HepG2 (cell line): ENCODE data around the gene LSM3. TPM values are rescaled to one million over a fixed set of nuclear protein-coding genes. Genes with fewer than 3 reads are reported as not detected.

Experiments used
- AKNA ChIP-seq: sonication (generic); formaldehyde crosslinking; IDR thresholded peaks from 2 replicates; pipeline ENCODE4 v1.4.0; 2020; ENCODE audit warnings: missing genetic modification reagents, borderline replicate concordance
- ATF7 ChIP-seq, 2 experiments: fragments of 450-650 bp in 1 of 2; sonication (generic) in 1 of 2; formaldehyde crosslinking in 1 of 2; IDR thresholded peaks; 2 replicates each; pipeline versions ENCODE4 v1.4.0 to v1.6.1; 2016 to 2020; ENCODE audit warnings: antibody characterized with exemption in 1 of 2, mild to moderate bottlenecking in 1 of 2, missing genetic modification reagents in 1 of 2
- BCL3 ChIP-seq: sonication (generic); formaldehyde crosslinking; IDR thresholded peaks from 2 replicates; pipeline ENCODE4 v1.5.1; 2020; ENCODE audit warnings: mild to moderate bottlenecking, missing genetic modification reagents, moderate library complexity
- CEBPG ChIP-seq: IDR thresholded peaks from 2 replicates; pipeline ENCODE4 v1.6.1; 2016
- DMTF1 ChIP-seq: sonication (generic); formaldehyde crosslinking; IDR thresholded peaks from 2 replicates; pipeline ENCODE4 v1.4.0; 2020; ENCODE audit warnings: mild to moderate bottlenecking, missing genetic modification reagents
- MTF2 ChIP-seq: sonication (generic); formaldehyde crosslinking; IDR thresholded peaks from 2 replicates; pipeline ENCODE4 v1.5.0; 2020; ENCODE audit warnings: missing genetic modification reagents, borderline replicate concordance
- TSC22D2 ChIP-seq: sonication (generic); formaldehyde crosslinking; IDR thresholded peaks from 2 replicates; pipeline ENCODE4 v1.5.1; 2020; ENCODE audit warnings: missing genetic modification reagents, mild to moderate bottlenecking, borderline replicate concordance
- ZHX1 ChIP-seq: sonication (generic); formaldehyde crosslinking; IDR thresholded peaks from 2 replicates; pipeline ENCODE4 v1.8.1; 2022; ENCODE audit warnings: low read depth, mild to moderate bottlenecking, missing genetic modification reagents
- ZIK1 ChIP-seq: sonication (generic); formaldehyde crosslinking; IDR thresholded peaks from 2 replicates; pipeline ENCODE4 v1.5.0; 2020; ENCODE audit warnings: mild to moderate bottlenecking, low read depth, missing genetic modification reagents, borderline replicate concordance
- ZNF768 ChIP-seq: sonication (generic); formaldehyde crosslinking; IDR thresholded peaks from 2 replicates; pipeline ENCODE4 v1.4.0; 2020; ENCODE audit warnings: missing genetic modification reagents
- ZNF782 ChIP-seq: sonication (generic); formaldehyde crosslinking; IDR thresholded peaks from 2 replicates; pipeline ENCODE4 v1.4.0; 2020; ENCODE audit warnings: missing genetic modification reagents, mild to moderate bottlenecking, borderline replicate concordance
- ZSCAN5A ChIP-seq: sonication (generic); formaldehyde crosslinking; IDR thresholded peaks from 2 replicates; pipeline ENCODE4 v1.8.0; 2022; ENCODE audit warnings: mild to moderate bottlenecking, missing genetic modification reagents, borderline replicate concordance
- polyA plus RNA-seq, 8 experiments: library from polyadenylated mRNA; depleted of rRNA in 3 of 8; stranded (reverse) in 7 of 8; unstranded in 1 of 8; fragments of >200 nt; fragmentation: Illumina TruSeq in 4 of 8; extraction: Trizol in 4 of 8; gene quantifications; 2 replicates each; pipeline versions ENCODE4 v1.2.1 to v1.2.3, GENCODE V29; 2011 to 2016; ENCODE audit warnings: low read depth in 4 of 8, missing spikeins in 1 of 8, mixed read lengths in 1 of 8; ENCODE audit not compliant: insufficient read depth in 1 of 8
- total RNA-seq, 5 experiments: library from RNA; depleted of rRNA; stranded (reverse); fragments of >200 nt; fragmentation: Illumina TruSeq; extraction: Trizol; gene quantifications; 2 replicates each; pipeline ENCODE4 v1.2.3, GENCODE V29; 2016; ENCODE audit warnings: low read depth in 1 of 5

Gene LSM3
- total and polyA plus RNA-seq, 2 of the 13 experiments (the other 11 are each of a cell fraction or from before 2014, with no cell fraction given): 5.1 to 19.4 TPM

- TF ChIP-seq AKNA (CRISPR knock-in tag) (0 out of 2 replicates have a peak, but pooled peaks have one; percentile 33), ZIK1 (0 out of 2 replicates have a peak, but pooled peaks have one; percentile 63), ATF7 (IDR thresholded peaks at IDR 0.05) (no peak), ATF7 (CRISPR knock-in tag; IDR thresholded peaks at IDR 0.05) (0 out of 2 replicates have a peak, but pooled peaks have one; percentile 8), ZNF782 (CRISPR knock-in tag) (peak; percentile 72), DMTF1 (CRISPR knock-in tag) (no peak), ZSCAN5A (CRISPR knock-in tag) (peak; percentile 52; the same call in 1 of the 2 replicates), ZHX1 (CRISPR knock-in tag) (peak; percentile 89; the same call in 1 of the 2 replicates), CEBPG (peak; percentile 10; the same call in 1 of the 2 replicates), BCL3 (peak; percentile 59; the same call in 1 of the 2 replicates), TSC22D2 (0 out of 2 replicates have a peak, but pooled peaks have one; percentile 49), ZNF768 (CRISPR knock-in tag) (peak; percentile 69; the same call in 1 of the 2 replicates), MTF2 (CRISPR knock-in tag) (peak; percentile 70; the same call in 1 of the 2 replicates)
These were observed at the start of gene LSM3, which contains the start of gene XPC (continued) for GRCh38 chr3:14178247-14179113.
